ENCODE results near the gene PGP. TPM values are rescaled to one million over a fixed set of nuclear protein-coding genes. Genes with fewer than 3 reads are reported as not detected.

Gene PGP
- total RNA-seq, 1 donor from 2014 or later, result 30.6 TPM

- no peak overlapping the region for H3K27ac Mint-ChIP-seq
- no peak for TF ChIP-seq CTCF (IDR thresholded peaks at IDR 0.05; ENCODE audit: unreplicated experiment)
- H3K36me3 Mint-ChIP-seq (ENCODE audit: insufficient read depth), result peaks cover 13% of the 10 kb centered on the region
- no peaks in the 10 kb centered on the region for H3K4me1 Mint-ChIP-seq (ENCODE audit: low read depth)
- H3K27me3 Mint-ChIP-seq, result no peaks in the 10 kb centered on the region
- DNase-seq (ENCODE audit: low spot score, unreplicated experiment), result no peak
- no peak overlapping the region for H3K4me3 Mint-ChIP-seq (ENCODE audit: low read depth)
- H3K9me3 Mint-ChIP-seq (ENCODE audit: low read depth), result no peaks in the 10 kb centered on the region
Observed at GRCh38 chr16:2177561-2177960, 37.1 kb downstream of the PGP start.

GRCh38 chr16:2177101-2177500, 37.5 kb downstream of the PGP start:
- Mint-ChIP-seq H3K36me3 (ENCODE audit: insufficient read depth) (peaks cover 11% of the 10 kb centered on the region), H3K27me3 (no peaks in the 10 kb centered on the region), H3K9me3 (ENCODE audit: low read depth) (no peaks in the 10 kb centered on the region), H3K4me3 (ENCODE audit: low read depth) (no peak overlapping the region), H3K4me1 (ENCODE audit: low read depth) (no peaks in the 10 kb centered on the region), H3K27ac (no peak overlapping the region)
- TF ChIP-seq CTCF (IDR thresholded peaks at IDR 0.05; ENCODE audit: unreplicated experiment), result no peak
- DNase-seq (ENCODE audit: low spot score, unreplicated experiment), result no peak

GRCh38 chr16:2176047-2176446, 38.6 kb downstream of the PGP start:
- no peaks in the 10 kb centered on the region for H3K4me1 Mint-ChIP-seq (ENCODE audit: low read depth)
- H3K36me3 Mint-ChIP-seq (ENCODE audit: insufficient read depth), result peaks cover 11% of the 10 kb centered on the region
- DNase-seq (ENCODE audit: low spot score, unreplicated experiment), result no peak
- H3K27me3 Mint-ChIP-seq, result no peaks in the 10 kb centered on the region
- no peaks in the 10 kb centered on the region for H3K9me3 Mint-ChIP-seq (ENCODE audit: low read depth)
- H3K4me3 Mint-ChIP-seq (ENCODE audit: low read depth), result no peak overlapping the region
- no peak overlapping the region for H3K27ac Mint-ChIP-seq
- no peak for TF ChIP-seq CTCF (IDR thresholded peaks at IDR 0.05; ENCODE audit: unreplicated experiment)

- Mint-ChIP-seq H3K27me3 (no peaks in the 10 kb centered on the region), H3K36me3 (ENCODE audit: insufficient read depth) (peaks cover 11% of the 10 kb centered on the region), H3K27ac (no peak overlapping the region), H3K9me3 (ENCODE audit: low read depth) (no peaks in the 10 kb centered on the region), H3K4me1 (ENCODE audit: low read depth) (no peaks in the 10 kb centered on the region), H3K4me3 (ENCODE audit: low read depth) (no peak overlapping the region)
- no peak for DNase-seq (ENCODE audit: low spot score, unreplicated experiment)
- TF ChIP-seq CTCF (IDR thresholded peaks at IDR 0.05; ENCODE audit: unreplicated experiment), result no peak
Observed at GRCh38 chr16:2175454-2175853, 39.2 kb downstream of the PGP start.

GRCh38 chr16:2174396-2175131, 40.1 kb downstream of the PGP start:
- Mint-ChIP-seq H3K4me3 (ENCODE audit: low read depth) (no peak overlapping the region), H3K27ac (no peak overlapping the region), H3K36me3 (ENCODE audit: insufficient read depth) (peaks cover 11% of the 10 kb centered on the region), H3K9me3 (ENCODE audit: low read depth) (no peaks in the 10 kb centered on the region), H3K27me3 (no peaks in the 10 kb centered on the region), H3K4me1 (ENCODE audit: low read depth) (no peaks in the 10 kb centered on the region)
- TF ChIP-seq CTCF (IDR thresholded peaks at IDR 0.05; ENCODE audit: unreplicated experiment), result no peak
- no peak for DNase-seq (ENCODE audit: low spot score, unreplicated experiment)

Measured in progenitor cell of endocrine pancreas (in vitro differentiated cells).